Middle frontal gyrus (tissue), 1 donor: ENCODE data around the gene COG3.
A peak's percentile ranks its signal among the peaks of the same experiment; 100 is the strongest.

ENCODE experiments used
- DNase-seq: peaks from one replicate; pipeline ENCODE4 v3.0.0-alpha.2; 2015; ENCODE audit warnings: low spot score; ENCODE audit errors: extremely low spot score

COG3 gene

GRCh38 chr13:45503658-45504057 lies 38.9 kb downstream of the COG3 start:
- no peak for DNase-seq

- no peak for DNase-seq
Observed at GRCh38 chr13:45506811-45507210, 42.1 kb downstream of the COG3 start.

GRCh38 chr13:45508776-45509175 lies 44.0 kb downstream of the COG3 start:
- DNase-seq = no peak

- DNase-seq = no peak
Observed at GRCh38 chr13:45510672-45511071, 45.9 kb downstream of the COG3 start.

GRCh38 chr13:45511310-45512097 lies 46.8 kb downstream of the COG3 start:
- peak; percentile 32 for DNase-seq

- DNase-seq = no peak
Observed at GRCh38 chr13:45512098-45512496, 47.4 kb downstream of the COG3 start.

- no peak for DNase-seq
Observed at GRCh38 chr13:45516757-45517156, 52.0 kb downstream of the COG3 start.

- no peak for DNase-seq
Observed at GRCh38 chr13:45518525-45519245, 53.9 kb downstream of the COG3 start.

- DNase-seq = no peak
Observed at GRCh38 chr13:45519493-45519892, 54.8 kb downstream of the COG3 start.

- no peak for DNase-seq
Observed at GRCh38 chr13:45521297-45521696, 56.6 kb downstream of the COG3 start.

- no peak for DNase-seq
Observed at GRCh38 chr13:45522571-45522970, 57.8 kb downstream of the COG3 start.

- DNase-seq = no peak
Observed at GRCh38 chr13:45527699-45528462, 63.1 kb downstream of the COG3 start.

- DNase-seq = no peak
Observed at GRCh38 chr13:45529758-45530157, 65.0 kb downstream of the COG3 start.

GRCh38 chr13:45534604-45535003 lies 69.9 kb downstream of the COG3 start:
- DNase-seq = no peak

GRCh38 chr13:45536224-45536623 lies 71.5 kb downstream of the COG3 start:
- no peak for DNase-seq

- no peak for DNase-seq
Observed at GRCh38 chr13:45537516-45537915, 72.8 kb downstream of the COG3 start.

- DNase-seq = no peak
Observed at GRCh38 chr13:45538382-45538781, 73.6 kb downstream of the COG3 start.

- DNase-seq = no peak
Observed at GRCh38 chr13:45540195-45540594, 75.5 kb downstream of the COG3 start.

- no peak for DNase-seq
Observed at GRCh38 chr13:45540864-45541263, 76.1 kb downstream of the COG3 start.

GRCh38 chr13:45541806-45542205 lies 77.1 kb downstream of the COG3 start:
- no peak for DNase-seq

GRCh38 chr13:45542391-45542790 lies 77.7 kb downstream of the COG3 start:
- DNase-seq = no peak

GRCh38 chr13:45542878-45543277 lies 78.1 kb downstream of the COG3 start:
- DNase-seq = no peak
